GM18951 (cell line): ENCODE results near the gene ZDHHC14.

Experiments used
- POLR2A ChIP-seq: IDR thresholded peaks from 4 replicates; pipeline ENCODE4 v1.6.1; 2011; ENCODE audit warnings: mild to moderate bottlenecking; ENCODE audit not compliant: insufficient read length, insufficient read depth; ENCODE audit errors: extremely low read depth
- in situ Hi-C: fragments of 300-500 bp; cut with MboI; formaldehyde crosslinking; loops from one replicate; pipeline ENCODE4 v1.12.0; 2022; ENCODE audit warnings: low sequenced_read_pairs, mixed read lengths, inconsistent platforms; ENCODE audit not compliant: unreplicated experiment

The ZDHHC14 gene

GRCh38 chr6:157549468-157549745 lies 168.4 kb downstream of the ZDHHC14 start:
- TF ChIP-seq POLR2A, result no peak
- in situ Hi-C loops, result no loop called here

DNA sequence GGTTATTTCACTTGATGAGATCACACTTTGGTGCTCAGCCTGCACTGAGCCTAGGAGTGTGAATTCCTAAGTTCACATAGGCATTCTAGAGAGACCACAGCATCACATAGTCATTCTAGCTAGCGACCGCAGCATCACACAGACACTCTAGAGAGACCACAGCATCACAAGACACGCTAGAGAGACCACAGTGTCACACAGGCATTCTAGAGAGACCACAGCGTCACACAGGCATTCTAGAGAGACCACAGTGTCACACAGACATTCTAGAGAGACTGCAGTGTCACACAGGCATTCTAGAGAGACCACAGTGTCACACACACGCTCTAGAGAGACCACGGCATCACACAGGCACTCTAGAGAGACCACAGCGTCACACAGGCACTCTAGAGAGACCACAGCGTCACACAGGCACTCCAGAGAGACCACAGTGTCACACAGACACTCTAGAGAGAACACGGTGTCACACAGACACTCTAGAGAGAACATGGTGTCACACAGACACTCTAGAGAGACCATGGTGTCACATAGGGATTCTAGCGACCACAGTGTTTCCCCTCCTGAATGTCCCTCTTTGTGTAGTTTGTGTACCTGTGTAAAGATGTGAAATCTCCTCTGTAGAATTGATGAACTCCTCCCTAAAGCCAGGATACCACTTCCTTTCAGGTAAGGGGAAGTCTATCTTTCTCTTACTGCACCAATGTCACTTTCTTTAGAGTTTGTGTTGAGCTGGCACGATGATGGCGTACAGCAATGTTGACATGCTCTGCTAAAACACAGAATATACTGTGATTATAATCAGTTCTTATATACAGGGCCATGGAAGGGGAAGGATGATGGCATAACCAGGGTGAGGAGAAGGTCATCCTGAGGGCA lies 169.4 kb downstream of the ZDHHC14 start:
- in situ Hi-C loops, result no loop called here

GRCh38 chr6:157551041-157551832 lies 170.2 kb downstream of the ZDHHC14 start:
- in situ Hi-C loops, result no loop called here
- TF ChIP-seq POLR2A, result no peak

More for the DNA sequence above, 169.4 kb downstream of the ZDHHC14 start:
- no peak for TF ChIP-seq POLR2A

DNA sequence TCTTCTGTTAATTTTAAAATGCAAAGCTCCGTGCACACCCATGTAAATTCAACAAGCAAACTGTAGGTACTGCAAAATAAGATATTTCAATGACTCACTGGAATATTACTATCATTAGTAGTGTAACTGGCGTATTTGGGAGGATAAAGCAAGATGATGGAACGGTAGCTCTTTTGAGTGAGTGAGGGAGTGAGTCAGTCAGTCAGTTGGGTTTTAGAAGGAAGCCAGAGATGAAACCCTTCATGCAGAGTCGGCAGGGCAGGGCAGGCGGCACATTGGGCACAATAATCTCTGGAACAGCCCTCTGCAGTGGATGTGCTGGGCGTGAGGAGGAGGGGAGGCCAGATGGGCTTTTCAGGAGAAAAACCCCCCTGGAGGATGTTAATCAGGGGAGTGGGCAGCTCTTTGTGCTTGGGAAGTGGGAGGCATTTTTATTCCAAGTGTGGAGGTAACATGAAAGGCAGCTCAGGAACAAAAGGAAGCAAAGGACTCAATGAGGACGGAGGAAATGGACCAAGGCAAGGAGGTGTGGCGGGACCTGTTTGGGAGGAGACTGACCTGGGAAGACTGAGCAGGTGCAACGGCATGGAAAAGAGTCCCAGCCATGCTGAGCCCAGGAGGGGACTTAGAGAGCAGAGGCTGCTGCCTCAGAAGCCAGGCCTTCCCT lies 171.2 kb downstream of the ZDHHC14 start:
- in situ Hi-C loops, result no loop called here
- no peak for TF ChIP-seq POLR2A

DNA sequence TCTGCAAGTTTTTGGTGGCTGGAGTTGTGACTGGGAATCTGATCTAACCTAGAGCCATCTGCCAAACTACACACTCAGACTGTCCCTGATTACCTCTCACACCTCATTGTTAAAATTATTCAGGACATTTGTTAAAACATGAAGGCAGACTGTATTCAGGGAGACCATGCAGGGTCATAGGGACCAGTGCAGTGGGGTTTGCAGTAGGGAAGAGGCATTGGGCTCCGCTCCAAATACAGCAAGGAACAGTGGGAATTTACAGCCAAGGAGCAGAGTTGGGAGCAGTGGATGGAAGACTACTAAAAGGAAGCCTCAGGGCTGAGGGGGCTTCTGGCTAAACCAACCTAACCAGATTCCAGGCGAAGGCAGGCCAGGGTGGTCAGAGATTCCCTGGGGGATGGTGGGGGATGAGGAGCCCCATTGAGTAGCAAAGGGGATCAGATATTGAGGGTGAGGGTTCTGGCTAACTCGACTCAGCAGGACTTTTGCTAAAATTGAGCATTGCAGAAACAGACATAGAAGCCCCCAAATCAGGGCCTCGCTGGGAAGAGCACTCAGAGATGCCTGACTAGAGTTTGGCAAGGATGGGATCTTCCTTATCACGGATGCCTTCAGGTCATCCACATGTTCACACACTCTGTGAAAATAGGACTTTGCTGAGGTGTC lies 172.0 kb downstream of the ZDHHC14 start:
- in situ Hi-C loops, result no loop called here
- no peak for TF ChIP-seq POLR2A

- in situ Hi-C loops, result no loop called here
- no peak for TF ChIP-seq POLR2A
Measured at GRCh38 chr6:157554747-157555146, 173.8 kb downstream of the ZDHHC14 start.

- in situ Hi-C loops, result no loop called here
- TF ChIP-seq POLR2A, result no peak
Measured at GRCh38 chr6:157555455-157556143, 174.6 kb downstream of the ZDHHC14 start.

- in situ Hi-C loops, result no loop called here
- TF ChIP-seq POLR2A, result no peak
Measured at GRCh38 chr6:157556144-157556645, 175.2 kb downstream of the ZDHHC14 start.

- TF ChIP-seq POLR2A, result no peak
- in situ Hi-C loops, result no loop called here
Measured at GRCh38 chr6:157556671-157557430, 175.9 kb downstream of the ZDHHC14 start.

- peak; percentile 38 for TF ChIP-seq POLR2A
- in situ Hi-C loops, result no loop called here
Measured at GRCh38 chr6:157557559-157557958, 176.6 kb downstream of the ZDHHC14 start.

GRCh38 chr6:157558049-157558448 lies 177.1 kb downstream of the ZDHHC14 start:
- in situ Hi-C loops, result no loop called here
- TF ChIP-seq POLR2A, result no peak
